DND-41 (cell line): ENCODE results near the gene ABHD15.

Experiments
- EZH2 ChIP-seq: IDR thresholded peaks from 3 replicates; pipeline ENCODE4 v1.6.1; 2012; ENCODE audit warnings: borderline replicate concordance, low read depth, mild to moderate bottlenecking, moderate library complexity, low read length, inconsistent platforms; ENCODE audit not compliant: severe bottlenecking
- TF ChIP-seq, protein P1 (sequence below): IDR thresholded peaks from 2 replicates; pipeline ENCODE4 v1.5.1; 2012; ENCODE audit warnings: borderline replicate concordance, low read length, moderate library complexity, mild to moderate bottlenecking; ENCODE audit not compliant: poor library complexity, severe bottlenecking; ENCODE audit errors: extremely low read depth

DNA sequence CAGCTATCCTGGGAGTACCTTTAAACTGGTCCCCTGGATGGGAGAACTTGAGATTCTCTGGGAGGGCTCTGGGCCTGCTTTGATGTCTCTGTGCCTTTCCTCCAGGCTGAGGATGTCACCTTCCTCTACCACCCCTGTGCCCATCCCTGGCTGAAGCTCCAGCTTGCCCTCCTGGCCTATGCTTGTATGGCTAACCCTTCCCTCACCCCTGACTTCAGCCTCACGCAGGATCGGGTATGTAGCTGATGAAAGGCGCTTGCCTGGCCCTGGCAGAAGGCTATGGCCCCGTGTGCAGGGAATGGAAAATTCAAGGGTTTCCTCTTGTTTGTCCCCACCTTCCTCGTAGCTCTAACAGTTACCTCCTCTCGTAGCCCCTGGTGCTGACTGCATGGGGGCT lies 4.6 kb upstream of the ABHD15 start:
- TF ChIP-seq, protein P1, sequence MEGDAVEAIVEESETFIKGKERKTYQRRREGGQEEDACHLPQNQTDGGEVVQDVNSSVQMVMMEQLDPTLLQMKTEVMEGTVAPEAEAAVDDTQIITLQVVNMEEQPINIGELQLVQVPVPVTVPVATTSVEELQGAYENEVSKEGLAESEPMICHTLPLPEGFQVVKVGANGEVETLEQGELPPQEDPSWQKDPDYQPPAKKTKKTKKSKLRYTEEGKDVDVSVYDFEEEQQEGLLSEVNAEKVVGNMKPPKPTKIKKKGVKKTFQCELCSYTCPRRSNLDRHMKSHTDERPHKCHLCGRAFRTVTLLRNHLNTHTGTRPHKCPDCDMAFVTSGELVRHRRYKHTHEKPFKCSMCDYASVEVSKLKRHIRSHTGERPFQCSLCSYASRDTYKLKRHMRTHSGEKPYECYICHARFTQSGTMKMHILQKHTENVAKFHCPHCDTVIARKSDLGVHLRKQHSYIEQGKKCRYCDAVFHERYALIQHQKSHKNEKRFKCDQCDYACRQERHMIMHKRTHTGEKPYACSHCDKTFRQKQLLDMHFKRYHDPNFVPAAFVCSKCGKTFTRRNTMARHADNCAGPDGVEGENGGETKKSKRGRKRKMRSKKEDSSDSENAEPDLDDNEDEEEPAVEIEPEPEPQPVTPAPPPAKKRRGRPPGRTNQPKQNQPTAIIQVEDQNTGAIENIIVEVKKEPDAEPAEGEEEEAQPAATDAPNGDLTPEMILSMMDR = no peak
- no peak for TF ChIP-seq EZH2
